Measurements from ENCODE around the gene KIF1B.

DNA sequence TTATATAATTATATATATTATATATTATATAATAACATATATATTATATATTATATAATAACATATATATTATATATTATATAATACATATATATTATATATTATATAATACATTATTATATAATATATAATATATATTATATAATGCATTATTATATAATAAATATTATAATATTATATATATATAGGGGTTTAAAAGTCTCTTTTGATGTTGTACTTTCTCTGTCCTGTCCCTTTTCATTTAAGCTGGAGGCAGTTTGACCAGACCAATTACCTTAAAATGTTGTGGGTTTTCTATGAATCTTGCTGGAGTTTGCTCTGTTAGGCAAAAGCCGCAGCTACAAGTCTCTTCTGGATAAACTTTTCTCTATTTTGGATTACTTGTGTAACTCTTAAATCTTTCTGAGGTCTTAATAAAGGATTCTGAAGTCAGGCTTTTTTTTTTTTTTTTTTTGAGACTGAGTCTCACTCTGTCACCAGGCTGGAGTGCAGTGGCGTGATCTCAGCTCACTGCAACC lies 22.2 kb upstream of the KIF1B start:
- TF ChIP-seq, protein P1, sequence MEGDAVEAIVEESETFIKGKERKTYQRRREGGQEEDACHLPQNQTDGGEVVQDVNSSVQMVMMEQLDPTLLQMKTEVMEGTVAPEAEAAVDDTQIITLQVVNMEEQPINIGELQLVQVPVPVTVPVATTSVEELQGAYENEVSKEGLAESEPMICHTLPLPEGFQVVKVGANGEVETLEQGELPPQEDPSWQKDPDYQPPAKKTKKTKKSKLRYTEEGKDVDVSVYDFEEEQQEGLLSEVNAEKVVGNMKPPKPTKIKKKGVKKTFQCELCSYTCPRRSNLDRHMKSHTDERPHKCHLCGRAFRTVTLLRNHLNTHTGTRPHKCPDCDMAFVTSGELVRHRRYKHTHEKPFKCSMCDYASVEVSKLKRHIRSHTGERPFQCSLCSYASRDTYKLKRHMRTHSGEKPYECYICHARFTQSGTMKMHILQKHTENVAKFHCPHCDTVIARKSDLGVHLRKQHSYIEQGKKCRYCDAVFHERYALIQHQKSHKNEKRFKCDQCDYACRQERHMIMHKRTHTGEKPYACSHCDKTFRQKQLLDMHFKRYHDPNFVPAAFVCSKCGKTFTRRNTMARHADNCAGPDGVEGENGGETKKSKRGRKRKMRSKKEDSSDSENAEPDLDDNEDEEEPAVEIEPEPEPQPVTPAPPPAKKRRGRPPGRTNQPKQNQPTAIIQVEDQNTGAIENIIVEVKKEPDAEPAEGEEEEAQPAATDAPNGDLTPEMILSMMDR (conservative IDR thresholded peaks at IDR 0.05), result no peak
- no peak for TF ChIP-seq EZH2 (IDR thresholded peaks at IDR 0.05; ENCODE audit: low read depth)
